Fibroblast of skin of right biceps (primary cell): ENCODE measurements around the gene CAMTA1.

Experiments
- DNase-seq: peaks from one replicate; pipeline ENCODE4 v3.0.0-alpha.2; 2013

CAMTA1 gene

GRCh38 chr1:7427605-7428300 is 642.5 kb downstream of the CAMTA1 start:
- DNase-seq = no peak

GRCh38 chr1:7429290-7429689 is 644.0 kb downstream of the CAMTA1 start:
- DNase-seq = no peak

GRCh38 chr1:7430047-7430608 is 644.9 kb downstream of the CAMTA1 start:
- DNase-seq = no peak

- DNase-seq = peak; percentile 35
Observed at GRCh38 chr1:7430691-7431090, 645.4 kb downstream of the CAMTA1 start.

GRCh38 chr1:7432102-7432899 is 647.0 kb downstream of the CAMTA1 start:
- no peak for DNase-seq

- DNase-seq = no peak
Observed at GRCh38 chr1:7432900-7433380, 647.7 kb downstream of the CAMTA1 start.

GRCh38 chr1:7434566-7434965 is 649.3 kb downstream of the CAMTA1 start:
- DNase-seq = no peak

GRCh38 chr1:7435276-7436055 is 650.2 kb downstream of the CAMTA1 start:
- DNase-seq = no peak

- DNase-seq = no peak
Observed at GRCh38 chr1:7436056-7437005, 651.1 kb downstream of the CAMTA1 start.

GRCh38 chr1:7437036-7437435 is 651.8 kb downstream of the CAMTA1 start:
- DNase-seq = no peak

GRCh38 chr1:7437608-7438395 is 652.5 kb downstream of the CAMTA1 start:
- DNase-seq = no peak

GRCh38 chr1:7438396-7438785 is 653.1 kb downstream of the CAMTA1 start:
- DNase-seq = no peak

- DNase-seq = no peak
Observed at GRCh38 chr1:7438921-7439655, 653.8 kb downstream of the CAMTA1 start.

- DNase-seq = no peak
Observed at GRCh38 chr1:7440154-7440553, 654.9 kb downstream of the CAMTA1 start.

GRCh38 chr1:7441143-7441841 is 656.0 kb downstream of the CAMTA1 start:
- DNase-seq = no peak

- DNase-seq = no peak
Observed at GRCh38 chr1:7442036-7442435, 656.8 kb downstream of the CAMTA1 start.

GRCh38 chr1:7442918-7443317 is 657.7 kb downstream of the CAMTA1 start:
- DNase-seq = no peak

- no peak for DNase-seq
Observed at GRCh38 chr1:7444363-7444762, 659.1 kb downstream of the CAMTA1 start.

- no peak for DNase-seq
Observed at GRCh38 chr1:7447093-7447492, 661.8 kb downstream of the CAMTA1 start.

GRCh38 chr1:7447736-7448135 is 662.5 kb downstream of the CAMTA1 start:
- no peak for DNase-seq
